Neuron (in vitro differentiated cells): Measurements from ENCODE around the gene CITED4.

Source experiments
- H2AFZ ChIP-seq: one replicate; pipeline ENCODE4 v1.6.1; 2013; ENCODE audit warnings: low read depth, mild to moderate bottlenecking, inconsistent platforms, low read length, moderate library complexity
- H3K27me3 ChIP-seq: one replicate; pipeline ENCODE4 v1.6.1; 2013; ENCODE audit warnings: low read length; ENCODE audit not compliant: insufficient read depth
- H3K36me3 ChIP-seq: one replicate; pipeline ENCODE4 v1.6.1; 2013; ENCODE audit warnings: low read length; ENCODE audit not compliant: insufficient read depth
- H3K4me1 ChIP-seq: one replicate; pipeline ENCODE4 v1.6.1; 2013; ENCODE audit warnings: low read length; ENCODE audit not compliant: insufficient read depth
- H3K4me3 ChIP-seq: 2 replicates; pipeline ENCODE4 v1.5.1; 2013; ENCODE audit warnings: mild to moderate bottlenecking, low read length, moderate library complexity
- H3K9me3 ChIP-seq: one replicate; pipeline ENCODE4 v1.6.1; 2013; ENCODE audit warnings: low read length

Gene CITED4

GRCh38 chr1:40856656-40857302 is 5.4 kb downstream of the CITED4 start:
- H3K4me1 ChIP-seq: peaks cover 6% of the 10 kb centered on the region
- H3K4me3 ChIP-seq: no peak overlapping the region
- no peaks in the 10 kb centered on the region for H3K9me3 ChIP-seq
- H3K36me3 ChIP-seq: no peaks in the 10 kb centered on the region
- peaks cover 32% of the 10 kb centered on the region for H3K27me3 ChIP-seq
- H2AFZ ChIP-seq: no peak overlapping the region

GRCh38 chr1:40856116-40856515 is 6.0 kb downstream of the CITED4 start:
- H3K9me3 ChIP-seq: no peaks in the 10 kb centered on the region
- no peak overlapping the region for H3K4me3 ChIP-seq
- H2AFZ ChIP-seq: no peak overlapping the region
- peaks cover 4% of the 10 kb centered on the region for H3K4me1 ChIP-seq
- peaks cover 31% of the 10 kb centered on the region for H3K27me3 ChIP-seq
- H3K36me3 ChIP-seq: no peaks in the 10 kb centered on the region

- Histone ChIP-seq H3K36me3 (no peaks in the 10 kb centered on the region), H3K4me3 (no peak overlapping the region), H3K4me1 (no peaks in the 10 kb centered on the region), H3K9me3 (no peaks in the 10 kb centered on the region), H2AFZ (no peak overlapping the region), H3K27me3 (peaks cover 25% of the 10 kb centered on the region)
These were observed 6.7 kb downstream of the CITED4 start for GRCh38 chr1:40855513-40855912.

GRCh38 chr1:40853885-40854170 is 8.3 kb downstream of the CITED4 start:
- Histone ChIP-seq H3K27me3 (peaks cover 14% of the 10 kb centered on the region), H3K4me1 (no peaks in the 10 kb centered on the region), H3K36me3 (no peaks in the 10 kb centered on the region), H3K9me3 (no peaks in the 10 kb centered on the region), H2AFZ (no peak overlapping the region), H3K4me3 (no peak overlapping the region)

- no peak overlapping the region for H3K4me3 ChIP-seq
- H3K9me3 ChIP-seq: no peaks in the 10 kb centered on the region
- no peak overlapping the region for H2AFZ ChIP-seq
- H3K4me1 ChIP-seq: no peaks in the 10 kb centered on the region
- H3K36me3 ChIP-seq: no peaks in the 10 kb centered on the region
- peaks cover 12% of the 10 kb centered on the region for H3K27me3 ChIP-seq
These were observed 8.9 kb downstream of the CITED4 start for GRCh38 chr1:40853113-40853884.

GRCh38 chr1:40851643-40852042 is 10.5 kb downstream of the CITED4 start:
- Histone ChIP-seq H3K27me3 (peaks cover 9% of the 10 kb centered on the region), H3K9me3 (no peaks in the 10 kb centered on the region), H2AFZ (no peak overlapping the region), H3K4me3 (no peak overlapping the region), H3K36me3 (no peaks in the 10 kb centered on the region), H3K4me1 (peaks cover 16% of the 10 kb centered on the region)

- Histone ChIP-seq H3K4me3 (no peak overlapping the region), H3K36me3 (no peaks in the 10 kb centered on the region), H2AFZ (no peak overlapping the region), H3K4me1 (peaks cover 18% of the 10 kb centered on the region), H3K27me3 (peaks cover 11% of the 10 kb centered on the region), H3K9me3 (no peaks in the 10 kb centered on the region)
These were observed 12.2 kb downstream of the CITED4 start for GRCh38 chr1:40849801-40850592.

- Histone ChIP-seq H3K4me1 (peaks cover 18% of the 10 kb centered on the region), H3K4me3 (no peak overlapping the region), H2AFZ (no peak overlapping the region), H3K9me3 (no peaks in the 10 kb centered on the region), H3K27me3 (peaks cover 10% of the 10 kb centered on the region), H3K36me3 (no peaks in the 10 kb centered on the region)
These were observed 13.5 kb downstream of the CITED4 start for GRCh38 chr1:40848530-40849189.

- Histone ChIP-seq H3K4me1 (peaks cover 18% of the 10 kb centered on the region), H3K4me3 (no peak overlapping the region), H3K9me3 (peaks cover 2% of the 10 kb centered on the region), H2AFZ (no peak overlapping the region), H3K36me3 (no peaks in the 10 kb centered on the region), H3K27me3 (peaks cover 2% of the 10 kb centered on the region)
These were observed 15.0 kb downstream of the CITED4 start for GRCh38 chr1:40847023-40847745.

GRCh38 chr1:40845895-40846294 is 16.3 kb downstream of the CITED4 start:
- H3K27me3 ChIP-seq: peaks cover 2% of the 10 kb centered on the region
- H3K4me3 ChIP-seq: no peak overlapping the region
- peaks cover 18% of the 10 kb centered on the region for H3K4me1 ChIP-seq
- no peaks in the 10 kb centered on the region for H3K36me3 ChIP-seq
- H2AFZ ChIP-seq: no peak overlapping the region
- H3K9me3 ChIP-seq: peaks cover 2% of the 10 kb centered on the region

GRCh38 chr1:40844887-40845878 is 17.0 kb downstream of the CITED4 start:
- Histone ChIP-seq H2AFZ (no peak overlapping the region), H3K36me3 (no peaks in the 10 kb centered on the region), H3K4me1 (peaks cover 18% of the 10 kb centered on the region), H3K4me3 (no peak overlapping the region), H3K27me3 (peaks cover 2% of the 10 kb centered on the region), H3K9me3 (peaks cover 2% of the 10 kb centered on the region)

- Histone ChIP-seq H3K27me3 (peaks cover 2% of the 10 kb centered on the region), H3K36me3 (no peaks in the 10 kb centered on the region)
These were observed 18.1 kb downstream of the CITED4 start for GRCh38 chr1:40844079-40844478.

More at GRCh38 chr1:40844079-40844478, 18.1 kb downstream of the CITED4 start:
- Histone ChIP-seq H2AFZ (no peak overlapping the region), H3K9me3 (peaks cover 2% of the 10 kb centered on the region), H3K4me3 (no peak overlapping the region), H3K4me1 (peaks cover 18% of the 10 kb centered on the region)
